Peyer's patch (tissue), 4 donors: ENCODE data around the gene PLEKHG3. TPM values are rescaled to one million over a fixed set of nuclear protein-coding genes. Genes with fewer than 3 reads are reported as not detected.

Experiments
- DNase-seq, 3 donors: peaks; one replicate each; pipeline ENCODE4 v3.0.0-alpha.2; 2017 to 2019
- H3K27ac ChIP-seq, 4 donors: fragments of 200-600 bp; sonication (generic); one replicate each; pipeline ENCODE4 v1.5.1; 2016 to 2019
- H3K27me3 ChIP-seq, 2 donors: fragments of 200-600 bp; sonication (generic); one replicate each; pipeline ENCODE4 v1.5.1; 2019
- H3K36me3 ChIP-seq, 3 donors: fragments of 200-600 bp; sonication (generic); one replicate each; pipeline ENCODE4 v1.5.1; 2016 to 2019
- H3K4me1 ChIP-seq, 4 donors: fragments of 200-600 bp; sonication (generic); one replicate each; pipeline ENCODE4 v1.5.1; 2016 to 2019
- H3K4me3 ChIP-seq, 4 donors: fragments of 200-600 bp; sonication (generic); 1 replicate in 3 of 4; 2 replicates in 1 of 4; pipeline ENCODE4 v1.5.1; 2016 to 2019; ENCODE audit warnings: mild to moderate bottlenecking in 1 of 4
- H3K9me3 ChIP-seq, 4 donors: fragments of 200-600 bp; sonication (generic); one replicate each; pipeline ENCODE4 v1.5.1; 2016 to 2019; ENCODE audit warnings: mild to moderate bottlenecking in 1 of 4
- POLR2A ChIP-seq, 2 donors: fragments of 450-650 bp; IDR thresholded peaks; one replicate each; pipeline ENCODE4 v1.5.1; 2017; ENCODE audit warnings: antibody characterized with exemption in 2 of 2, mild to moderate bottlenecking in 2 of 2, moderate library complexity in 2 of 2
- total RNA-seq, 4 donors: library from RNA; depleted of rRNA; stranded (reverse); fragments of >200 nt; gene quantifications; one replicate each; pipeline ENCODE4 v1.1.0, GENCODE V29; 2016
- TF ChIP-seq, protein P1 (sequence below), 6 experiments: fragments of 450-650 bp in 4 of 6; fragments of 200-600 bp in 2 of 6; sonication (generic) in 1 of 6; IDR thresholded peaks; one replicate each; pipeline ENCODE4 v1.5.1; 2017 to 2019; ENCODE audit warnings: antibody characterized with exemption in 6 of 6, mild to moderate bottlenecking in 3 of 6, moderate library complexity in 1 of 6

Gene PLEKHG3
- total RNA-seq, 4 donors from 2014 or later, result 18.2 to 45.5 (median 31.5) TPM

DNA sequence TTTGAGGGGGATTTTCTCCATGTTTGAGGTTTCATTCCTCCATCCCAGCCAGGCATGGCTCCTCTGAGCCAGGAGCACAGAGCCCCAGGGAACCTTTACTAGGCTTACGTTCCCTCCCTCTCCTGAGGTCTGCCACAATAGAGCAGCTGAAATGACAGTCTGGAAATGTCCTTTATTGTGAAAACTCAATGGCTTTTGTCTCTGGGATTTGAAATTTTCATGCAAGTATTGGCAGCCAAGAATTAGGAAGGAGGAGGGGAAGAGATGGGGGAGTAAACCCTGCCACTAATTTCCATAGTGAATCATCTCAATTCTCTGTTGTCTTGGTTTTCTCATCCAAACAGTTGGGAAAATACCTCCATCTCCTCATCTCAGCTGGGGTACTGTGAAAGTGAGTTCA lies 2.6 kb upstream of the PLEKHG3 start:
- no peak for DNase-seq

DNA sequence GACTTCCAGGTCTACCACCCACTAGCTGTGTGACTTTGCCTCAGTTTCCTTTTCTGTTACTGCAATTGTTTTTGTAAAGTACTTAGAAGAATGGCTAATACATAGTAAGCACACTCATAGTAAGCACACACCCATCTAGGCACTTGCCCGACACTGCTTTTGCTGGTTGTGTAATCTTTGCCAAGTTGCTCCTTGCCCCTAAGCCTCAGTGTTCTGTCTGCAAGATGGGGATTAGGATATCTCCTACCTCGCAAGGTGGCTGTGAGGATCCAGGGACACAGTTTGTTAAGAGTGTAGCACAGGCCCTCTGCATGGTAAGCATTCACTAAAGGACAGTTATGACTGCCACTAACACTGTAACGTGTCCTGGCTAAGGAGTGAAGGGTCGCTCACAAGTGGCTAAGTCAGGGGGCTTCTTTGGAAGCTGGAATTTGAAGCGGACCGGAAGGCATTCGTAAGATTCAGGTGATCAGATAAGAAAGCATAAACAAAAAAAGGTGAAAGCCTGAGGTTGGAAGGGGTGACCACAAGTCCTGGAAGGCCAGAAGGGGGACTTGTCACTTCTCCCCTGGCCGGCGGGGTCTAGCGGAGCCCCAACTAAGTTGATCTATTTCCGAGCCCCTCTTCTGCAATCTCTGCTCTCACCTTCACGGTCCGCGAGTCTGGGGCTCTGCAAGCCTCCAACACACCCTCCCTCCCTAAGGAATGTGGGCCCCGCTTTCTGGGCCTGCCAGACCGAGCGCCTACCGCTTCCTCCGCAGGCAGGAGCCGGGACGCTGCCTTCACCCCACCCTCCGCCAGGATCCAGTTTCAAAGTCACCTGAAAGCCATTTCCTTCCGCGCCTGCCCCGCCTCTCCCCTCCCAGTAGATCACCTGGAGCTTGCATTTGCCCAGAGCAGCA lies 1.5 kb upstream of the PLEKHG3 start:
- Histone ChIP-seq H3K36me3 (no peaks in the 10 kb centered on the region), H3K4me3 (peak overlapping the region in 2 of 4 donors; percentile 18 to 95), H3K4me1 (peaks cover 6 to 52% (median 11%) of the 10 kb centered on the region in 4 donors), H3K27me3 (no peaks in the 10 kb centered on the region), H3K27ac (peak overlapping the region in 1 of 4 donors; percentile 46), H3K9me3 (no peaks in the 10 kb centered on the region)
- DNase-seq, result peak in 2 of 3 donors; percentile 73 to 75
- peak in 1 of 2 donors; percentile 28 for TF ChIP-seq POLR2A (IDR thresholded peaks at IDR 0.05)
- TF ChIP-seq, protein P1, sequence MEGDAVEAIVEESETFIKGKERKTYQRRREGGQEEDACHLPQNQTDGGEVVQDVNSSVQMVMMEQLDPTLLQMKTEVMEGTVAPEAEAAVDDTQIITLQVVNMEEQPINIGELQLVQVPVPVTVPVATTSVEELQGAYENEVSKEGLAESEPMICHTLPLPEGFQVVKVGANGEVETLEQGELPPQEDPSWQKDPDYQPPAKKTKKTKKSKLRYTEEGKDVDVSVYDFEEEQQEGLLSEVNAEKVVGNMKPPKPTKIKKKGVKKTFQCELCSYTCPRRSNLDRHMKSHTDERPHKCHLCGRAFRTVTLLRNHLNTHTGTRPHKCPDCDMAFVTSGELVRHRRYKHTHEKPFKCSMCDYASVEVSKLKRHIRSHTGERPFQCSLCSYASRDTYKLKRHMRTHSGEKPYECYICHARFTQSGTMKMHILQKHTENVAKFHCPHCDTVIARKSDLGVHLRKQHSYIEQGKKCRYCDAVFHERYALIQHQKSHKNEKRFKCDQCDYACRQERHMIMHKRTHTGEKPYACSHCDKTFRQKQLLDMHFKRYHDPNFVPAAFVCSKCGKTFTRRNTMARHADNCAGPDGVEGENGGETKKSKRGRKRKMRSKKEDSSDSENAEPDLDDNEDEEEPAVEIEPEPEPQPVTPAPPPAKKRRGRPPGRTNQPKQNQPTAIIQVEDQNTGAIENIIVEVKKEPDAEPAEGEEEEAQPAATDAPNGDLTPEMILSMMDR (IDR thresholded peaks at IDR 0.05), result no peak

More for the DNA sequence above, 2.6 kb upstream of the PLEKHG3 start:
- TF ChIP-seq, protein P1 (IDR thresholded peaks at IDR 0.05), result no peak
- no peak for TF ChIP-seq POLR2A (IDR thresholded peaks at IDR 0.05)
- no peak overlapping the region for H3K27ac ChIP-seq
- no peaks in the 10 kb centered on the region for H3K9me3 ChIP-seq
- no peaks in the 10 kb centered on the region for H3K36me3 ChIP-seq
- peaks cover 6 to 41% (median 11%) of the 10 kb centered on the region in 4 donors for H3K4me1 ChIP-seq
- no peaks in the 10 kb centered on the region for H3K27me3 ChIP-seq
- H3K4me3 ChIP-seq, result no peak overlapping the region

DNA sequence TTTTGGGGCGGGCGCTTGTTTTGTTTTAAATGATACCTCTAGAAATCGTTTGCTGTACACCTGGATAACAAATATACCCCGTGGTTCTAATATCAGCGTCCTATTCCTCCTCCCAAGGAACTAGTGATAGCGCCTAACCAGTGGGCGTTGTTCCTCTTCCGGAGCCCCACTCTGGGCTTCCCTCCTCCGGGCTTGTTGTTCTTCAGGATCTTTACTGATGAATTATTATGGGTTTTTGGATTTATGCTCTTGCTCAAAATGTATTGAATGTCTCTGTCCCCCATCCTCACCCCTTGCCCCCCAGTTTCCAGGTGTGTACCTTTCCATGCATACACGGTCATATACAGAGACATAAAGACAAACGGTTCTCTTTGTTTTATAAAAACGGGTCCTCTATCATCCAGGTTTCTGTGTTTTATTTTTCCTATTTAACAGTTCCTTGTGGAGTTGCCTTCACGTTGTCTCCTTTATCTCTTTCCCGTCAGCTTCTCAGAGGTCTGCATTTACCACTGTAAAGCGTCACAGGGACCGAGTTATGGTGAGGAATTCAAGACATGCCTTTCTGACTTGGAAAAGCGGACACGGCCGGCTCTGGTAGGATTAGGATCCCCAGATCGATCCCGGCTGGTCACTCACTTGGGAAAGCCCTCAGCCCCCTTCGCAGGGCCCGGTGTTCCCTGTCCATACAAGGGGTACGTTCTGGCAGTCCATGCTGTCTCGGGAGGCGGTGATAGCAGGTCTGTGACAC lies 655 bp upstream of the PLEKHG3 start:
- no peaks in the 10 kb centered on the region for H3K27me3 ChIP-seq
- H3K9me3 ChIP-seq, result no peaks in the 10 kb centered on the region
- H3K27ac ChIP-seq, result peak overlapping the region; percentile 30 to 87 (median 76)
- no peaks in the 10 kb centered on the region for H3K36me3 ChIP-seq
- TF ChIP-seq, protein P1 (IDR thresholded peaks at IDR 0.05), result no peak
- TF ChIP-seq POLR2A (IDR thresholded peaks at IDR 0.05), result no peak
- no peak for DNase-seq
- H3K4me3 ChIP-seq, result peak overlapping the region; percentile 49 to 95 (median 60)
- peaks cover 7 to 60% (median 11%) of the 10 kb centered on the region in 4 donors for H3K4me1 ChIP-seq

DNA sequence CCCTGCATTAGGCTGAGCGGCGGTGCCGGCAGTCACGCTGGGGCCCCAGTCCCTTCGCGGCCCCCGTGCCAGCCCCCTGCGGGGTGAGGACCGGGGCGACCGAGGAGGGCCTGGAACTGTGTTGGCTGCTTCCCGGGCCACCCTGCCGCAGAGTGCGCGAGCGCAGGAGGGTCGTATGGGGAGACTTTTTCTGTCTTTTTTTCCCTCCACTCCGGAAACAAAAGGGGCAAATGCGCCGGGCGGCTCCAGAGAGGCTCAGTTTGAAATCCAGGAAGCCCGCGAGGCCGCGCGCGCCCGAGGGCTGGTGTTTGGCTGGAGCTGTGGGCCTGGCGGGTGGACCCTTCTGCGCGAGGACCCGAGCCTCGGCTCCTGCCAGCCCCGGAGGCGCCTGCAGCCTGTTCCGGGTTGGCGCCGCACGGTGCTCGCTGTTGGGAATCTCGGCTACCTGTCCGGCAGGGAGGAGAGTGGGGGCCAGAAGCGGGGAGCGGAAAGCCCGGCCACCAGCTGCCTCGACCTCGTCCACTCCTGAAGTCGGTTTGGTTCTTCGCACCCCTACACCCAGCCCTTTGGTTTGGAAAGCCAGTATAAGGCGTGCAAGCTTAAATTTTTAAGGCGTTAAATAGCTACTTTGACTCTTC lies 638 bp downstream of the PLEKHG3 start:
- Histone ChIP-seq H3K27ac (peak overlapping the region; percentile 74 to 87 (median 78)), H3K27me3 (no peaks in the 10 kb centered on the region), H3K4me1 (peaks cover 5 to 54% (median 9%) of the 10 kb centered on the region in 4 donors), H3K4me3 (peak overlapping the region; percentile 49 to 95 (median 60)), H3K36me3 (no peaks in the 10 kb centered on the region), H3K9me3 (no peaks in the 10 kb centered on the region)
- TF ChIP-seq, protein P1 (IDR thresholded peaks at IDR 0.05), result no peak
- TF ChIP-seq POLR2A (IDR thresholded peaks at IDR 0.05), result no peak
- DNase-seq, result peak in 2 of 3 donors; percentile 53 to 72
